ENCODE data around the gene AP1S3. TPM values are rescaled to one million over a fixed set of nuclear protein-coding genes. Genes with fewer than 3 reads are reported as not detected.
"Not testable (repeated sequence)": the region's sequence is repeated elsewhere in the genome, so short reads cannot be mapped to it uniquely, and the experiment has no call there.

The AP1S3 gene
- total RNA-seq, 2 donors from 2014 or later, result 0.71 to 1.0 TPM

DNA sequence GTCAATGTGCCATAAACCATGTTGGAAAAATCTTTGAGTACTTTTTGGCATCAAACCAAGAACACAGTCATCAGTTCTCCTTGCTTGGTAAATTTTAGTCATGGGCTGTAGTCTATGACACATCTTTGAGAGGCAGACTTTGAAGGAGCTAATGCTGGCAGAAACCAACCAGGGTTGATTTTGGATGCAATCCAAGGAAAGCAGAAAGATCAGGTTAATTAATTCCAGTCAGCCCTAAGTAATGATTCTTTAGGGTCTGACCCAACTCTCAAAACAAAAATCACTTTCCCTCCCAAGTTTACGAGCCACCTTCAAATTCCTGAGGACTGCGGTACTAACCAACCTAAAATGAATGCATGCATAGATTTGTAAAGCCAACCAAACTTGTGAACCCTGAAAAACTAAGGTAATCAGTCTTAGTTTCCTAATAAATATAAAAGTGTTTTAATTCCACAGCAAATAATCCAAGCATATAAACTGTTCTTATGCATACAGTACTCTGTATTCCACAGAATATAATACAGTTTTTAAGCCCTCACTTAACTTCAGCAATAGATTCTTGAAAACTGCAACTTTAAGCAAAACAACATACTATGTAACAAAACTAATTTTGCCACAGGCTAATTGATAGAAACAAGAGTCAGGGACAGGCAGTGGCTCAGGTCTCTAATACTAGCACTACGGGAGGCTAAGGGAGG is 22.0 kb downstream of the AP1S3 start:
- DNase-seq (no peak), ATAC-seq (peak in 1 of 2 donors; percentile 88)
- intact Hi-C loops (cut with DNase I), result no loop called here

DNA sequence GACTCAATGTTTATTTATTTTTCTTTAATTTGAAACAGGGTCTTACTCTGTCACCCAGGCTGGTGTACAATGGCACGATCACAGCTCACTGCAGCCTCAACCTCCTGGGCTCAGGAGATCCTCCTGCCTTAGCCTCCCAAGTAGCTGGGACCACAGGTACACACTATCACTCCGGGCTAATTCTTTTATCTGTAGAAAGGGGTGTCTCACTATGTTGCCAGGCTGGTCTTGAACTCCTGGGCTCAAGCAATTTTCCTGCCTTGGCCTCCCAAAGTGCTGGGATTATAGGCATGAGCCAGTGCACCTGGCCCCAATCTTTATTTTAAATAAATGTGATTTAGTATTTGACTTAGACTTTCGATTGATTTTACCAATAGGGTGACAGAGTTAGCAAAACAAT is 22.6 kb downstream of the AP1S3 start:
- intact Hi-C loops (cut with DNase I); DNase-seq; ATAC-seq: not testable (repeated sequence)

DNA sequence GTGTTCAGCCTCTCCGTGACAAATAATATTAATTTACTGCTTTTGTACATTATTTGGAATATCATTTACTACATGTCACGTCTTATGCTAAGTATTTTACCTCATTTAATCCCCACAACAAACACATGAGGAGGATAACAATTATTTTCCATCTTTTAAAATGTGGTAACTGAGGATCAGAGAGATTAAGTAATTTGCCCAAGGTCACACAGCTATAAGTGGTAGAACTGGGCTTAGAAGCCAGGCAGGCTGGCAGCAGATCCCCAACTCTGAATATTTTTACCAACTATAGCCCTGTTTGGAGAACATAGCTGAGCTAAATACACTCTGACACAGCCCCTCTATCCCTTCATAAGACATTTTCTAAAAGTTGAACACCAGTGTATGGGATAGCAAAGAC is 24.1 kb downstream of the AP1S3 start:
- ATAC-seq, result no peak
- no peak for DNase-seq
- intact Hi-C loops (cut with DNase I), result no loop called here

- ATAC-seq, result no peak
- DNase-seq, result no peak
- intact Hi-C loops (cut with DNase I), result no loop called here
Observed at GRCh38 chr2:223811757-223812156, 25.6 kb downstream of the AP1S3 start.

- intact Hi-C loops (cut with DNase I), result loop anchor here in 1 of 2 donors (10.0 kb wide), 1 partner anchor 110 kb away; no protein-coding TSS in a partner anchor
- ATAC-seq (peak in 1 of 2 donors; percentile 29), DNase-seq (no peak)
Observed at GRCh38 chr2:223805008-223805407, 32.4 kb downstream of the AP1S3 start.

GRCh38 chr2:223801736-223802135 is 35.6 kb downstream of the AP1S3 start:
- intact Hi-C loops (cut with DNase I), result loop anchor here in 1 of 2 donors (10.0 kb wide), 1 partner anchor 107 kb away; no protein-coding TSS in a partner anchor
- ATAC-seq, result no peak
- DNase-seq, result no peak

GRCh38 chr2:223800908-223801307 is 36.5 kb downstream of the AP1S3 start:
- no peak for ATAC-seq
- intact Hi-C loops (cut with DNase I), result loop anchor here in 1 of 2 donors (10.0 kb wide), 1 partner anchor 106 kb away; no protein-coding TSS in a partner anchor
- DNase-seq, result no peak

- ATAC-seq, result peak; percentile 44 to 64
- DNase-seq, result no peak
- intact Hi-C loops (cut with DNase I), result loop anchor here in 1 of 2 donors (2.0 kb wide), 1 partner anchor 825 kb away; no protein-coding TSS in a partner anchor
Observed at GRCh38 chr2:223797811-223798721, 39.3 kb downstream of the AP1S3 start.

GRCh38 chr2:223797037-223797436 is 40.3 kb downstream of the AP1S3 start:
- intact Hi-C loops (cut with DNase I), result no loop called here
- ATAC-seq (peak; percentile 30 to 93), DNase-seq (no peak)

DNA sequence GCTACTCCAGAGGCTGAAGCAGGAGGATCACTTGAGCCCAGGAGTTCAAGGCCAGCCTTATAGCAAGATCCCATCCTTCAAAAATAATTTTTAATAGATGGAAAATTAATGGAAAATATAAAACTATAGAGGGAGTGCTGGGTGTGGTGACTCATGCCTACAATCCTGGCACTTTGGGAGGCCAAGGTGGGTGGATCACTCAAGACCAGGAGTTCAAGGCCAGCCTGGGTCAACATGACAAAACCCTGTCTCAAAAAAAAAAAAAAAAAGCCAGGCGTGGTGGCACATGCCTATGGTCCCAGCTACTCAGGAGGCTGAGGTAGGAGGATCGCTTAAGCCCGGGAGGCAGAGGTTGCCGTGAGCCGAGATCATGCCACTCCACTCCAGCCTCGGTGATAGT is 48.0 kb downstream of the AP1S3 start:
- intact Hi-C loops (cut with DNase I), result no loop called here
- no peak for DNase-seq
- no peak for ATAC-seq

GRCh38 chr2:223788826-223789225 is 48.6 kb downstream of the AP1S3 start:
- intact Hi-C loops (cut with DNase I), result no loop called here

DNA sequence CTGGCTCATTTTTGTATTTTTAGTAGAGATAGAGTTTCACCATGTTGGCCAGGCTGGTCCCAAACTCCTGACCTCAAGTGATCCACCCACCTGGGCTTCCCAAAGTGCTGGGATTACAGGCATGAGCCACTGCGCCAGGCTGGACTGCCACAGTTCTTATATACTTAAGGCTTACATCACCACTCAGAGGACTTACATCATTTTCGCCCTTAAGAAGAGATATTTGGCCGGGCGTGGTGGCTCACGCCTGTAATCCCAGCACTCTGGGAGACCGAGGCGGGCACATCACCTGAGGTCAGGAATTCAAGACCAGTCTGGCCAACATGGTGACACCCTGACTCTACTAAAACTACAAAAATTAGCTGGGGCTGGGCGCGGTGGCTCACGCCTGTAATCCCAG is 49.3 kb downstream of the AP1S3 start:
- intact Hi-C loops (cut with DNase I); ATAC-seq: not testable (repeated sequence)

More at GRCh38 chr2:223788826-223789225, 48.6 kb downstream of the AP1S3 start:
- no peak for DNase-seq
- ATAC-seq, result no peak

GRCh38 chr2:223787358-223787757 is 50.0 kb downstream of the AP1S3 start:
- intact Hi-C loops (cut with DNase I), result no loop called here
- no peak for ATAC-seq

More for the DNA sequence above, 49.3 kb downstream of the AP1S3 start:
- not testable (repeated sequence) for DNase-seq

GRCh38 chr2:223786943-223787342 is 50.4 kb downstream of the AP1S3 start:
- DNase-seq (no peak), ATAC-seq (no peak)
- intact Hi-C loops (cut with DNase I), result no loop called here

More at GRCh38 chr2:223787358-223787757, 50.0 kb downstream of the AP1S3 start:
- no peak for DNase-seq

- no peak for ATAC-seq
- intact Hi-C loops (cut with DNase I), result no loop called here
- DNase-seq, result no peak
Observed at GRCh38 chr2:223786236-223786635, 51.1 kb downstream of the AP1S3 start.

GRCh38 chr2:223784221-223784772 is 53.1 kb downstream of the AP1S3 start:
- intact Hi-C loops (cut with DNase I), result no loop called here

DNA sequence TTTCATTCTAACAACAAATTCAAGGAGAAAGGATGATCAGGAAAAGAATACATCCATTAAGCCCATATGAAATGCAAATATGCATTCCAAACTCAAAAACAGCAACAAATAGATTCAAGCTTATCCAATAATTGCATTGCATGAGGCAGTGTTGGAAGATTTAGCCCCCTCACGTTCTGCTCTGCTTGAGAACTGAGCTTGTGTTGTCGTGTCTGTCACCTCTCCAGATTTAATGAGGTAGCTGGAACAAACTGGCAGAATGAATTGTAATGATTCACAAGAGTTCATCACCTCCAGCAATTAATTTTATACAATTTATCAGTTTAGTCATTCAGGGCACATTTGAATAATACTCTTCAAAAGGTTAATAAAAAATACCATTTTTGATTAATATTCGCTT is 54.8 kb downstream of the AP1S3 start:
- DNase-seq (no peak), ATAC-seq (no peak)
- intact Hi-C loops (cut with DNase I), result no loop called here

More at GRCh38 chr2:223784221-223784772, 53.1 kb downstream of the AP1S3 start:
- ATAC-seq (no peak), DNase-seq (no peak)

DNA sequence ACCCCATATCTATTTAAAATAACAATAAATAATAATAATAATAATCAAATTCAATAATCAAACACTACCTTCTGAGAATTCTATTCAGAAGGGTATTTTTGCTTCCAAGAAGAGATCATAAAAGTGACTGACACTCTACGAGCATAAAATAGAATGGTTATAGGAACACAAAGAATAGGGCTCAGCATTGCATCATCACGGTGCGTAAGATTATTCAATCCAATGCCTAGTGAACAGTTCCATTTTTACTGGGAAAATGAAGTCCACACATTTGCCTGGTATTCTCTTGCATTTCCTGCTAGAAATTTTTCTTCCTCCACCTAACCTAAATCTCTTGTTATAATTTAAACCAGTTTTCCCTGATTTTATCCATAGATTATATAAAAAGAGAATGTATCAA is 55.8 kb downstream of the AP1S3 start:
- ATAC-seq (no peak), DNase-seq (no peak)
- intact Hi-C loops (cut with DNase I), result no loop called here

- ATAC-seq (no peak), DNase-seq (no peak)
- intact Hi-C loops (cut with DNase I), result no loop called here
Observed at GRCh38 chr2:223779877-223780276, 57.5 kb downstream of the AP1S3 start.

- intact Hi-C loops (cut with DNase I), result no loop called here
- ATAC-seq (no peak), DNase-seq (no peak)
Observed at GRCh38 chr2:223774193-223774592, 63.2 kb downstream of the AP1S3 start.
